ENCODE measurements around the gene SEMA5A.

The SEMA5A gene

DNA sequence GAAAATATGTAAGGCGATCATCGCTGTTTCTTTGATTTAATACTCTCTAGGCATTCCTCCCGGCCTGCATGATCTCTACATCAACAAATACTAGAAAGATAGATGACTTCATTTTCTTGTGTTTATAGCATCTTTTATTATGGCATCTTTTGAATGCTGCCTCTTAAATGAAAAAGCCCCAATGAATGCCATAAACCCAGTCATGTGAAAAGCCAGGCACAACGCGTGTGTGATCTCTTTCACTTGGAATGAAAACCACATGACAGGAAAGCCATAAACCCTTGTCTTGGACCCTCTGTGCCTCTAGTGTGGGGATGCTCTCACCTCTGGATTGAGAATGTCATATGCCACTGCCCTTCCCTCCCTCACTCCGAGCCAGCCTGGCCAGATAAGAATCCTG, 476.2 kb downstream of the SEMA5A start:
- Histone ChIP-seq H3K27me3 (ENCODE audit: control insufficient read depth in 3 of 3, insufficient read depth in 3 of 3, low read depth in 1 of 3, low read length in 3 of 3) (no peaks in the 10 kb centered on the region), H3K4me2 (ENCODE audit: insufficient read depth, low read length, poor library complexity, severe bottlenecking) (no peak overlapping the region), H3K18ac (ENCODE audit: low read length) (no peak overlapping the region), H2BK12ac (ENCODE audit: low read length) (no peak overlapping the region), H4K8ac (ENCODE audit: low read depth, low read length) (no peak overlapping the region), H3K14ac (ENCODE audit: low read length) (no peak overlapping the region), H3K4me3 (ENCODE audit: low read length in 2 of 2) (no peak overlapping the region), H2AK5ac (ENCODE audit: low read depth, low read length) (no peak overlapping the region), H3K9ac (ENCODE audit: low read depth, low read length, poor library complexity) (no peak overlapping the region), H3K4ac (ENCODE audit: low read length) (no peak overlapping the region), H2BK120ac (ENCODE audit: low read depth, low read length) (no peak overlapping the region), H3K4me1 (ENCODE audit: control insufficient read depth in 2 of 2, insufficient read depth in 1 of 2, low read depth in 1 of 2, low read length in 2 of 2) (no peaks in the 10 kb centered on the region), H3K27ac (replicated peaks; ENCODE audit: low read length) (no peak overlapping the region), H3K9me3 (replicated peaks in 1 of 2; ENCODE audit: control insufficient read depth in 2 of 2, insufficient read depth in 1 of 2, low read depth in 1 of 2, low read length in 2 of 2) (no peaks in the 10 kb centered on the region), H4K91ac (ENCODE audit: low read depth, low read length, poor library complexity) (no peak overlapping the region), H2BK15ac (ENCODE audit: low read length) (no peak overlapping the region), H3K79me1 (ENCODE audit: low read depth, low read length) (no peaks in the 10 kb centered on the region), H2AFZ (ENCODE audit: low read length) (no peak overlapping the region), H3K36me3 (replicated peaks in 1 of 2; ENCODE audit: control insufficient read depth in 2 of 2, insufficient read depth in 2 of 2, low read length in 2 of 2) (peaks cover 0 to 10% of the 10 kb centered on the region in 2 donors), H3K23ac (ENCODE audit: low read depth, low read length, poor library complexity) (no peak overlapping the region), H2BK5ac (ENCODE audit: low read length) (no peak overlapping the region)
- no CpG with 5 or more reads among the region's 6 CpGs for WGBS, 2 donors (ENCODE audit: extremely low coverage in 2 of 2, insufficient read length in 2 of 2, insufficient replicate concordance in 1 of 2)
- DNase-seq (ENCODE audit: low spot score) = no peak

DNA sequence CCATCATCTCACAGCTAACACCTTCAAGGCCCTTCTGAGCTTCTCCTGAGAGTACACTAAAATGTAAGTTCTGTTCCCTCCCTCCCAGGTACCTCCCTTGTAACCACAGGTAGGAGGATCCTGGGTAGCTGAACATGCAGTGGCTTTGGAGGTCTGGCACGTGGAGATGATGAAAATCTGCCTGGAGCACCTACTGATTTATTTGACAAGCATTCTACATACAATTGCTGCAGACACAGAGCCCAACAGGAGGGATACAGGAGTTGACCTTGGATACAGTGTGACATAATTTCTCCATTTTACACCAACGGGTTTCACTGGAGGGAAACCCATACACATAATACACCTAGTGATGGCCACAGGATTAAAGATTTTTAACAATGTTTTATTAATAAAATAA, 478.7 kb downstream of the SEMA5A start:
- no peak overlapping the region for H3K18ac ChIP-seq (ENCODE audit: low read length)
- no peak overlapping the region for H2AK5ac ChIP-seq (ENCODE audit: low read depth, low read length)
- H3K79me1 ChIP-seq (ENCODE audit: low read depth, low read length) = no peaks in the 10 kb centered on the region
- no peak overlapping the region for H3K14ac ChIP-seq (ENCODE audit: low read length)
- H3K9ac ChIP-seq (ENCODE audit: low read depth, low read length, poor library complexity) = no peak overlapping the region
- H3K27me3 ChIP-seq (ENCODE audit: control insufficient read depth in 3 of 3, insufficient read depth in 3 of 3, low read depth in 1 of 3, low read length in 3 of 3) = no peaks in the 10 kb centered on the region
- no peak overlapping the region for H2BK15ac ChIP-seq (ENCODE audit: low read length)
- H4K91ac ChIP-seq (ENCODE audit: low read depth, low read length, poor library complexity) = no peak overlapping the region
- H2BK120ac ChIP-seq (ENCODE audit: low read depth, low read length) = no peak overlapping the region
- no peak overlapping the region for H3K4ac ChIP-seq (ENCODE audit: low read length)
- H4K8ac ChIP-seq (ENCODE audit: low read depth, low read length) = no peak overlapping the region
- no peak overlapping the region for H3K27ac ChIP-seq (replicated peaks; ENCODE audit: low read length)
- H3K9me3 ChIP-seq (replicated peaks in 1 of 2; ENCODE audit: control insufficient read depth in 2 of 2, insufficient read depth in 1 of 2, low read depth in 1 of 2, low read length in 2 of 2) = no peaks in the 10 kb centered on the region
- H3K36me3 ChIP-seq (replicated peaks in 1 of 2; ENCODE audit: control insufficient read depth in 2 of 2, insufficient read depth in 2 of 2, low read length in 2 of 2) = peaks cover 0 to 16% of the 10 kb centered on the region in 2 donors
- no peak overlapping the region for H3K23ac ChIP-seq (ENCODE audit: low read depth, low read length, poor library complexity)
- no peak overlapping the region for H2AFZ ChIP-seq (ENCODE audit: low read length)
- H2BK5ac ChIP-seq (ENCODE audit: low read length) = no peak overlapping the region
- H3K4me3 ChIP-seq (ENCODE audit: low read length in 2 of 2) = no peak overlapping the region
- no peak for DNase-seq (ENCODE audit: low spot score)
- H3K4me2 ChIP-seq (ENCODE audit: insufficient read depth, low read length, poor library complexity, severe bottlenecking) = no peak overlapping the region
- H3K4me1 ChIP-seq (ENCODE audit: control insufficient read depth in 2 of 2, insufficient read depth in 1 of 2, low read depth in 1 of 2, low read length in 2 of 2) = no peaks in the 10 kb centered on the region
- no peak overlapping the region for H2BK12ac ChIP-seq (ENCODE audit: low read length)
- no CpG with 5 or more reads among the region's 2 CpGs for WGBS, 2 donors (ENCODE audit: extremely low coverage in 2 of 2, insufficient read length in 2 of 2, insufficient replicate concordance in 1 of 2)

DNA sequence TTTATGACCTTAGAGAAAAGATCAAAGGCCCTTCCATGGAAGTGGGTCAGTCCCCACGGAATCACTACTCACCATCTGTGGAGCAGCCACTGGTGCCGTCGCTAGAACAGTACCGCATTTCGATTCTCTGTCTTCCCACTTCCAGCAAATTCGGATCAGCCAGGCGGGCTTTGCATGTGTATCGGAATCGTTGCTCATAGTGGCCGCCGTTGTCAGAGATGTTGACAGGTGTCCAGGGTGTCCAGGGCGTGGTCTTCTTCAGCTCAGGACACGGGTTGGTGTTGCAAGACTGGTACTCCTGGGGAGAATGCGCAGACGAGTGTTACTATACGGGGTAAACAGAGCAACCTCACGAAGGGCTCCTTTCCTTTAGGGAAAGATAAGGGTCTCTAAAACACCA, 479.5 kb downstream of the SEMA5A start:
- H3K79me1 ChIP-seq (ENCODE audit: low read depth, low read length) = no peaks in the 10 kb centered on the region
- no peak overlapping the region for H2BK120ac ChIP-seq (ENCODE audit: low read depth, low read length)
- H3K9ac ChIP-seq (ENCODE audit: low read depth, low read length, poor library complexity) = no peak overlapping the region
- H3K27ac ChIP-seq (replicated peaks; ENCODE audit: low read length) = no peak overlapping the region
- no peaks in the 10 kb centered on the region for H3K27me3 ChIP-seq (ENCODE audit: control insufficient read depth in 3 of 3, insufficient read depth in 3 of 3, low read depth in 1 of 3, low read length in 3 of 3)
- H4K91ac ChIP-seq (ENCODE audit: low read depth, low read length, poor library complexity) = no peak overlapping the region
- no peak overlapping the region for H3K18ac ChIP-seq (ENCODE audit: low read length)
- H3K14ac ChIP-seq (ENCODE audit: low read length) = no peak overlapping the region
- DNase-seq (ENCODE audit: low spot score) = no peak
- H2BK15ac ChIP-seq (ENCODE audit: low read length) = no peak overlapping the region
- H2BK12ac ChIP-seq (ENCODE audit: low read length) = no peak overlapping the region
- H3K4me3 ChIP-seq (ENCODE audit: low read length in 2 of 2) = no peak overlapping the region
- H3K23ac ChIP-seq (ENCODE audit: low read depth, low read length, poor library complexity) = no peak overlapping the region
- no peaks in the 10 kb centered on the region for H3K4me1 ChIP-seq (ENCODE audit: control insufficient read depth in 2 of 2, insufficient read depth in 1 of 2, low read depth in 1 of 2, low read length in 2 of 2)
- H2AFZ ChIP-seq (ENCODE audit: low read length) = no peak overlapping the region
- WGBS, 2 donors (ENCODE audit: extremely low coverage in 2 of 2, insufficient read length in 2 of 2, insufficient replicate concordance in 1 of 2) = no CpG with 5 or more reads among the region's 17 CpGs
- no peak overlapping the region for H3K4me2 ChIP-seq (ENCODE audit: insufficient read depth, low read length, poor library complexity, severe bottlenecking)
- H3K4ac ChIP-seq (ENCODE audit: low read length) = no peak overlapping the region
- no peak overlapping the region for H2BK5ac ChIP-seq (ENCODE audit: low read length)
- no peak overlapping the region for H2AK5ac ChIP-seq (ENCODE audit: low read depth, low read length)
- no peaks in the 10 kb centered on the region for H3K9me3 ChIP-seq (replicated peaks in 1 of 2; ENCODE audit: control insufficient read depth in 2 of 2, insufficient read depth in 1 of 2, low read depth in 1 of 2, low read length in 2 of 2)
- peaks cover 0 to 19% of the 10 kb centered on the region in 2 donors for H3K36me3 ChIP-seq (replicated peaks in 1 of 2; ENCODE audit: control insufficient read depth in 2 of 2, insufficient read depth in 2 of 2, low read length in 2 of 2)
- H4K8ac ChIP-seq (ENCODE audit: low read depth, low read length) = no peak overlapping the region

DNA sequence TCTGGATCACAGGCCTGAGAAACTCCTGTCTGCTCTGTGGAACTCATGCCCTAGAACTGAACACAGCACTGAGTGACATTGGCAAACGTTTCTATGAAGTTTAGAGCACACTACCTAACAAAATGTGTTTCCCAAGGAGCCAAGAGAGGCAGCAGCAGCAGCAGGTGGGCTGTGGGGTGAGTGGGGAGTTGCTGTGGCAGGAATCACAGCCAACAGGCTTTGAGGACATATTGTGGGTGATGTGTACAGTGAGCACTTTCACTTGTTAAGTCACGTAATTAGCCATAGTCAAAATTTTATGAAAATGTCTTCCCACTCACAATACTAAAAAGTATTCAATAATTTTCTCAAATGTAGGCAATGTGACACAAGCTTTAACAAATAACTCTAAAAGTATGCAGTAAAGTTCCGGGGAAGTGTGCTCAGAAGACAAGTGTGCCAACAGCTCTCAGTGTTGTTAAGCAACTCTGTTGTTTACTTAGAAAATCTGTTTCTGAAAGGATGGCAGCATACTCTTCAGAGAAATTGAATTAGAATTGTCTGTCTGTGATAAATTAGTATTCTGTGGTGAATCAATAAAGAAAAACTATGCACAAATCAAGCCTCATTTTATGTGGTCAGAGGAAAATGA, 482.1 kb downstream of the SEMA5A start:
- H2BK5ac ChIP-seq (ENCODE audit: low read length) = no peak overlapping the region
- no peak overlapping the region for H3K4me3 ChIP-seq (ENCODE audit: low read length in 2 of 2)
- no peak overlapping the region for H2AFZ ChIP-seq (ENCODE audit: low read length)
- H3K14ac ChIP-seq (ENCODE audit: low read length) = no peak overlapping the region
- H3K27ac ChIP-seq (replicated peaks; ENCODE audit: low read length) = no peak overlapping the region
- WGBS, 2 donors (ENCODE audit: extremely low coverage in 2 of 2, insufficient read length in 2 of 2, insufficient replicate concordance in 1 of 2) = no CpG with 5 or more reads among the region's 3 CpGs
- no peaks in the 10 kb centered on the region for H3K79me1 ChIP-seq (ENCODE audit: low read depth, low read length)
- H3K27me3 ChIP-seq (ENCODE audit: control insufficient read depth in 3 of 3, insufficient read depth in 3 of 3, low read depth in 1 of 3, low read length in 3 of 3) = no peaks in the 10 kb centered on the region
- H2BK120ac ChIP-seq (ENCODE audit: low read depth, low read length) = no peak overlapping the region
- peaks cover 0 to 20% of the 10 kb centered on the region in 2 donors for H3K36me3 ChIP-seq (replicated peaks in 1 of 2; ENCODE audit: control insufficient read depth in 2 of 2, insufficient read depth in 2 of 2, low read length in 2 of 2)
- H3K4me2 ChIP-seq (ENCODE audit: insufficient read depth, low read length, poor library complexity, severe bottlenecking) = no peak overlapping the region
- no peak overlapping the region for H3K18ac ChIP-seq (ENCODE audit: low read length)
- H2BK12ac ChIP-seq (ENCODE audit: low read length) = no peak overlapping the region
- H2BK15ac ChIP-seq (ENCODE audit: low read length) = no peak overlapping the region
- H3K9me3 ChIP-seq (replicated peaks in 1 of 2; ENCODE audit: control insufficient read depth in 2 of 2, insufficient read depth in 1 of 2, low read depth in 1 of 2, low read length in 2 of 2) = no peaks in the 10 kb centered on the region
- H4K91ac ChIP-seq (ENCODE audit: low read depth, low read length, poor library complexity) = no peak overlapping the region
- H3K4me1 ChIP-seq (ENCODE audit: control insufficient read depth in 2 of 2, insufficient read depth in 1 of 2, low read depth in 1 of 2, low read length in 2 of 2) = no peaks in the 10 kb centered on the region
- no peak for DNase-seq (ENCODE audit: low spot score)
- no peak overlapping the region for H2AK5ac ChIP-seq (ENCODE audit: low read depth, low read length)
- H4K8ac ChIP-seq (ENCODE audit: low read depth, low read length) = no peak overlapping the region
- H3K9ac ChIP-seq (ENCODE audit: low read depth, low read length, poor library complexity) = no peak overlapping the region
- H3K23ac ChIP-seq (ENCODE audit: low read depth, low read length, poor library complexity) = no peak overlapping the region
- no peak overlapping the region for H3K4ac ChIP-seq (ENCODE audit: low read length)
